GM18951 (cell line): Measurements from ENCODE around the gene SPEG.

Experiments used
- POLR2A ChIP-seq: IDR thresholded peaks from 4 replicates; pipeline ENCODE4 v1.6.1; 2011; ENCODE audit warnings: mild to moderate bottlenecking; ENCODE audit not compliant: insufficient read length, insufficient read depth; ENCODE audit errors: extremely low read depth
- in situ Hi-C: fragments of 300-500 bp; cut with MboI; formaldehyde crosslinking; loops from one replicate; pipeline ENCODE4 v1.12.0; 2022; ENCODE audit warnings: low sequenced_read_pairs, mixed read lengths, inconsistent platforms; ENCODE audit not compliant: unreplicated experiment

Gene SPEG

GRCh38 chr2:219482674-219483405, 48.2 kb downstream of the SPEG start:
- no peak for TF ChIP-seq POLR2A
- in situ Hi-C loops, result no loop called here

- in situ Hi-C loops, result no loop called here
- no peak for TF ChIP-seq POLR2A
Measured at GRCh38 chr2:219483451-219484342, 49.1 kb downstream of the SPEG start.

DNA sequence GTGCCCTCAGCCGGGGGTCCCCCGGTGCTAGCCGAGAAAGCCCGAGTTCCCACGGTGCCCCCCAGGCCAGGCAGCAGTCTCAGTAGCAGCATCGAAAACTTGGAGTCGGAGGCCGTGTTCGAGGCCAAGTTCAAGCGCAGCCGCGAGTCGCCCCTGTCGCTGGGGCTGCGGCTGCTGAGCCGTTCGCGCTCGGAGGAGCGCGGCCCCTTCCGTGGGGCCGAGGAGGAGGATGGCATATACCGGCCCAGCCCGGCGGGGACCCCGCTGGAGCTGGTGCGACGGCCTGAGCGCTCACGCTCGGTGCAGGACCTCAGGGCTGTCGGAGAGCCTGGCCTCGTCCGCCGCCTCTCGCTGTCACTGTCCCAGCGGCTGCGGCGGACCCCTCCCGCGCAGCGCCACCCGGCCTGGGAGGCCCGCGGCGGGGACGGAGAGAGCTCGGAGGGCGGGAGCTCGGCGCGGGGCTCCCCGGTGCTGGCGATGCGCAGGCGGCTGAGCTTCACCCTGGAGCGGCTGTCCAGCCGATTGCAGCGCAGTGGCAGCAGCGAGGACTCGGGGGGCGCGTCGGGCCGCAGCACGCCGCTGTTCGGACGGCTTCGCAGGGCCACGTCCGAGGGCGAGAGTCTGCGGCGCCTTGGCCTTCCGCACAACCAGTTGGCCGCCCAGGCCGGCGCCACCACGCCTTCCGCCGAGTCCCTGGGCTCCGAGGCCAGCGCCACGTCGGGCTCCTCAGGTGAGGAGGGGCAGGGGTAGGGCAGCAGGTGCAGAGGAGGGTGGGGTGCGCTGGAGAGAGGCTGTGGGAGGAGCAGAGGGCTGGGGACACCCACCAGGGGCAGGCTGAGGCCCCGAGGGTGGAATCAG, 49.9 kb downstream of the SPEG start:
- TF ChIP-seq POLR2A, result no peak
- in situ Hi-C loops, result no loop called here

- TF ChIP-seq POLR2A, result no peak
- in situ Hi-C loops, result no loop called here
Measured at GRCh38 chr2:219485201-219485580, 50.5 kb downstream of the SPEG start.

DNA sequence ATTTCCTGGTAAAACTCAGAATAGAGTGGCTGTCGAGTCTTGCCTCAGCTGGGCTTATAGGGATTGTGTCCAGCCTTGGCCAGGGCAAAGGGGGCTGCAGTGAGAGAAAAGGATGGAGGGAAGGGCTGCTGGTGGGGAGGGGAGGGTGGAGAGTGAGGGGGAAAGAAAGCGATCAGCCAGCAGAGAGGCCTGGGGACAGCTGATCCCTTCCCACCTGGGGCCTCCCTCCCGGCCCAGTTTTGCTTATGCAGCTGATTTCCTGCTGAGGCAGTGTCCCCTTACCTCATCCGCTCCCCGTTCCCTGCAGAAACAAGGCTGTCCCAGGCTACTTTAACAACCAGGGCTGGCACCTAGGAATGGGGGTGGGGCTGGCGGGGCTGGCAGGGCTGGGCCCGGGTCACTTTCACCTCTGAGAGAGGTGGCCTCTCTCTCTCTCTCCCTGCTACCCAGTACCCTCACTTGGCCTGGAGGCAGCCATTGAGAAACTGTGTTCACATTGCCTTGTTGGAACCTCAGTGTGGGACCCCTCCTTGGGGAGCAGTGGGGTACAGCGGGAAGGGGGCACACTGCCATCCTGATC, 51.8 kb downstream of the SPEG start:
- in situ Hi-C loops, result no loop called here

GRCh38 chr2:219488149-219488843, 53.7 kb downstream of the SPEG start:
- in situ Hi-C loops, result no loop called here
- no peak for TF ChIP-seq POLR2A

More for the DNA sequence above, 51.8 kb downstream of the SPEG start:
- no peak for TF ChIP-seq POLR2A

GRCh38 chr2:219488844-219489194, 54.2 kb downstream of the SPEG start:
- no peak for TF ChIP-seq POLR2A
- in situ Hi-C loops, result no loop called here

DNA sequence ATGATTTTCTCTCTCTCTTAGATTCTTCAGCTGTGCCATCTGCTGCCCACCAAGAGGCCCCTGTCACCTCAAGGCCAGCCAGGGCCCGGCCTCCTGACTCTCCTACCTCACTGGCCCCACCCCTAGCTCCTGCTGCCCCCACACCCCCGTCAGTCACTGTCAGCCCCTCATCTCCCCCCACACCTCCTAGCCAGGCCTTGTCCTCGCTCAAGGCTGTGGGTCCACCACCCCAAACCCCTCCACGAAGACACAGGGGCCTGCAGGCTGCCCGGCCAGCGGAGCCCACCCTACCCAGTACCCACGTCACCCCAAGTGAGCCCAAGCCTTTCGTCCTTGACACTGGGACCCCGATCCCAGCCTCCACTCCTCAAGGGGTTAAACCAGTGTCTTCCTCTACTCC, 54.7 kb downstream of the SPEG start:
- in situ Hi-C loops, result no loop called here
- TF ChIP-seq POLR2A, result no peak

DNA sequence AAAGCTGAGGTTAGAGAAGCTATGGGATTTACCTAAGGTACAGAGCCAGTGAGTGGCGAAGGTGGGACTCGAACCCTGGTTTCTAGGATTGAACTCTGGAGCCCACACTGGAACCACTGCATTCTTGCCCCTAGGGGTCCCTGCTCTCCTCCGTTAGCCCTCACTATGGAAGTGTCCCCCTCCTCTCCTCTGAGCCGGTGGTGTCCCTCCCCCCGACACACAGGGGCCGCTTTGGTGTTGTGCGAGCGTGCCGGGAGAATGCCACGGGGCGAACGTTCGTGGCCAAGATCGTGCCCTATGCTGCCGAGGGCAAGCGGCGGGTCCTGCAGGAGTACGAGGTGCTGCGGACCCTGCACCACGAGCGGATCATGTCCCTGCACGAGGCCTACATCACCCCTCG, 55.5 kb downstream of the SPEG start:
- in situ Hi-C loops, result no loop called here
- no peak for TF ChIP-seq POLR2A

- in situ Hi-C loops, result no loop called here
- no peak for TF ChIP-seq POLR2A
Measured at GRCh38 chr2:219490600-219491130, 56.0 kb downstream of the SPEG start.

DNA sequence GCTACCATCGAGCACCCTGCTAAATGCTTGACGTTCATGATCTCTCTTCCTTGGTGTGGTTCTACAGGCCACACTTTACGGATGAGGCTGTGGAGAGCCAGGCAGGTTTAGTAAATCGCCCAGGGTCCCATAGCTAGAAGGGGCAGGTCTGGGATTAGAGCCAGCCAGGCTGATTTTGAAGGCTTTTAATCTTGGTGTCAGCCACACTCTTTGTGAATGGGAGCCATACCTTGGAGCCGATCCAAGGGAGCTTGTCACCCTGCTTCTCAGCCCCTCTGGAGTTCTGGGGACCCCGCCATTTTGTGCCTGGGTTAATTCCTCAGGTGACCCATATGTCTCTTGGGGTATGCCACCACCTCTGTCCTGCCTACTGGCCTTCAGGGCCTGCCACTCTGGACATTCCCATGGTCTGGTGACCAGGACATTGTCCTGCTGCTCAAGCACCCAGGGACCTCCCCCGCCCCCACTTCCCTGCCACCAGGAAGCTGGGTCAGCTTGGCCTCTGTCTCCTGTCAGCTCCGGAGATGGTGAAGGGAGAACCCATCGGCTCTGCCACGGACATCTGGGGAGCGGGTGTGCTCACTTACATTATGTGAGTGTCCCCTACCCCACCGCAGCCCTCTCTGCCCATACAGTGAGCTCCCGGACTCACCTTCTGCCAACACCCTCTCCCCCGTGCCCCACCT, 56.8 kb downstream of the SPEG start:
- no peak for TF ChIP-seq POLR2A

DNA sequence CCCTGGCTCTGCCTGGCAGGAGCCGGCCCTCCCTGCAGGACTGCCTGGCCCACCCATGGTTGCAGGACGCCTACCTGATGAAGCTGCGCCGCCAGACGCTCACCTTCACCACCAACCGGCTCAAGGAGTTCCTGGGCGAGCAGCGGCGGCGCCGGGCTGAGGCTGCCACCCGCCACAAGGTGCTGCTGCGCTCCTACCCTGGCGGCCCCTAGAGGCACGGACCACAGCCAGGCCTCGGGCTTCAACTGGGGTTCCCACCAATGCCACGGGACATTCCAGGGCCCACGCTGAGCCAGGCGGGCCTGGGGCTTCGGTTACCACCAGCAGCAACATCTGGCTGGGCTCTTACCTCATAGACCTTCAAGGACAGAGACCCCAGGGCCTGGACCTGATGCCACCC, 57.9 kb downstream of the SPEG start:
- in situ Hi-C loops, result no loop called here
- no peak for TF ChIP-seq POLR2A

More for the DNA sequence above, 56.8 kb downstream of the SPEG start:
- in situ Hi-C loops, result no loop called here

DNA sequence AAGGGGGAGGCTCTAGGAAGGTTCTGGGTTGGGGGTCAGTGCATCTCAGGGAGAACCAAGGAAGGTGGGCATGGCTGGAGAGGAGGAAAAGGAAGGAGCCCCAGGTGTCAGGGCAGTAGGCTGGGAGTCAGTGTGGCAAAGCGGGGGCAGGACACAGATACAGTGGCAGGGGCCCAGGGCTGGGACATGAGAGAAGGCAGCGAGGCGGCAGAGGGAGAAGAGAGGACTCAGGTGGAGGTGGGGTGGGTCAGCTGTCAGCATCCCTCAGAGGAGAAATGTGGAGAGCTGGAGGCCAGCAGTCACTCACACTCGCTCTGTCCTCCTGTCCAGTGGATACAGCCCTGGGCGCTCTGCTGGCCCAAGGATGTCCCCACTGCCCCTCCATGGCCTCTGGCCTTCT, 58.4 kb downstream of the SPEG start:
- in situ Hi-C loops, result no loop called here
- TF ChIP-seq POLR2A, result no peak
